Measurements from ENCODE around the gene ST3GAL4.

DNA sequence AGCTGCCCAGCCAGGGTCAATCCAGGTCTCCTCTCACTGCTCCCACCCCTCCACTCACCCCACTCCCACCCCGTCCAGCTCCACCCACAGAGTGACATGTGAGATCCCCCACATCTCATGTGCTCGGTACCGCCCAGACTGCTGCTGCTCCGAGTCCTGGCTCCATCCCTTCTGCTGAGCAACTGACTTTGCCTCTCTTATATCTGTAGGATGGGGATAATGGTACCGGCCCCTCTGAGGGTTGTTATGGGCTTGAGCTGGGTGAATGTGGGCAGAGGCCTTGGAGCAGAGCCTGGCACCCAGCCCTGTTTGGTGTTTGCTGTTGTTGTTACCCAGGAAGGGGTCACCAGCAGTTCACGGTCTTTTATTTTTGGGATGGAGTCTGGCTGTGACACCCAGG lies 77.0 kb downstream of the ST3GAL4 start:
- TF ChIP-seq, protein P1, sequence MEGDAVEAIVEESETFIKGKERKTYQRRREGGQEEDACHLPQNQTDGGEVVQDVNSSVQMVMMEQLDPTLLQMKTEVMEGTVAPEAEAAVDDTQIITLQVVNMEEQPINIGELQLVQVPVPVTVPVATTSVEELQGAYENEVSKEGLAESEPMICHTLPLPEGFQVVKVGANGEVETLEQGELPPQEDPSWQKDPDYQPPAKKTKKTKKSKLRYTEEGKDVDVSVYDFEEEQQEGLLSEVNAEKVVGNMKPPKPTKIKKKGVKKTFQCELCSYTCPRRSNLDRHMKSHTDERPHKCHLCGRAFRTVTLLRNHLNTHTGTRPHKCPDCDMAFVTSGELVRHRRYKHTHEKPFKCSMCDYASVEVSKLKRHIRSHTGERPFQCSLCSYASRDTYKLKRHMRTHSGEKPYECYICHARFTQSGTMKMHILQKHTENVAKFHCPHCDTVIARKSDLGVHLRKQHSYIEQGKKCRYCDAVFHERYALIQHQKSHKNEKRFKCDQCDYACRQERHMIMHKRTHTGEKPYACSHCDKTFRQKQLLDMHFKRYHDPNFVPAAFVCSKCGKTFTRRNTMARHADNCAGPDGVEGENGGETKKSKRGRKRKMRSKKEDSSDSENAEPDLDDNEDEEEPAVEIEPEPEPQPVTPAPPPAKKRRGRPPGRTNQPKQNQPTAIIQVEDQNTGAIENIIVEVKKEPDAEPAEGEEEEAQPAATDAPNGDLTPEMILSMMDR (IDR thresholded peaks at IDR 0.05): no peak
- TF ChIP-seq POLR2A (IDR thresholded peaks at IDR 0.05): no peak
